NCI-H187 (cell line): ENCODE data around the gene CNPY3.
A peak's percentile ranks its signal among the peaks of the same experiment; 100 is the strongest.

ENCODE experiments used
- DNase-seq, 2 experiments: peaks; one replicate each; lab custom pipeline; 2025; lab: John Stamatoyannopoulos, UW

Gene CNPY3

GRCh38 chr6:42960243-42961019 lies 31.2 kb downstream of the CNPY3 start, which contains the start of gene GNMT:
GNMT (plus strand) TSS chr6:42960754; CDS start chr6:42960768, 14 bp downstream.
- DNase-seq, result peak in 1 of 2 experiments; percentile 24

GRCh38 chr6:42961020-42961470 lies 31.8 kb downstream of the CNPY3 start:
- DNase-seq, result no peak

- no peak for DNase-seq
Measured at GRCh38 chr6:42962096-42962495, 32.8 kb downstream of the CNPY3 start.

- DNase-seq, result no peak
Measured at GRCh38 chr6:42962502-42963178, 33.4 kb downstream of the CNPY3 start.

- no peak for DNase-seq
Measured at GRCh38 chr6:42963179-42963854, 34.0 kb downstream of the CNPY3 start.

GRCh38 chr6:42963855-42964605 lies 34.8 kb downstream of the CNPY3 start:
- no peak for DNase-seq

GRCh38 chr6:42966571-42966970 lies 37.3 kb downstream of the CNPY3 start:
- DNase-seq, result no peak

GRCh38 chr6:42967228-42967627 lies 37.9 kb downstream of the CNPY3 start:
- DNase-seq, result no peak

- DNase-seq, result no peak
Measured at GRCh38 chr6:42968126-42968701, 38.9 kb downstream of the CNPY3 start.

GRCh38 chr6:42968783-42969182 lies 39.5 kb downstream of the CNPY3 start:
- no peak for DNase-seq

- no peak for DNase-seq
Measured at GRCh38 chr6:42969431-42969830, 40.2 kb downstream of the CNPY3 start.

GRCh38 chr6:42969934-42970333 lies 40.7 kb downstream of the CNPY3 start:
- DNase-seq, result no peak

- DNase-seq, result no peak
Measured at GRCh38 chr6:42970871-42971612, 41.8 kb downstream of the CNPY3 start.

- no peak for DNase-seq
Measured at GRCh38 chr6:42971746-42972327, 42.6 kb downstream of the CNPY3 start.

- DNase-seq, result no peak
Measured at GRCh38 chr6:42973926-42974325, 44.6 kb downstream of the CNPY3 start.

- no peak for DNase-seq
Measured at GRCh38 chr6:42974919-42975505, 45.7 kb downstream of the CNPY3 start.

GRCh38 chr6:42978487-42978838 lies 49.2 kb downstream of the CNPY3 start:
- no peak for DNase-seq

GRCh38 chr6:42978839-42979522 lies 49.7 kb downstream of the CNPY3 start, which contains the start of gene PEX6:
PEX6 (minus strand) TSS chr6:42979181; CDS start chr6:42979150, 31 bp downstream.
- DNase-seq, result peak; percentile 74 to 77

- DNase-seq, result no peak
Measured at GRCh38 chr6:42979523-42980177, 50.4 kb downstream of the CNPY3 start.
